Activated CD4-positive, alpha-beta memory T cell treated with anti-CD3 and anti-CD28 coated beads for 36 hours (primary cell): ENCODE results near the gene RASSF4. TPM values are rescaled to one million over a fixed set of nuclear protein-coding genes. Genes with fewer than 3 reads are reported as not detected.

Source experiments
- CTCF ChIA-PET: fragments of 350-600 bp; sonication (Branson Sonifier 250); formaldehyde crosslinking; loops from one replicate; lab custom pipeline; 2021; ENCODE audit warnings: antibody characterized with exemption, inconsistent platforms; lab: Charles Lee
- POLR2A ChIA-PET: fragments of 350-600 bp; sonication (Branson Sonifier 250); formaldehyde crosslinking; loops from one replicate; lab custom pipeline; 2021; ENCODE audit warnings: antibody characterized with exemption; lab: Charles Lee
- DNase-seq: peaks from one replicate; pipeline ENCODE4 v3.0.0-alpha.2; 2020
- H3K27ac Mint-ChIP-seq: one replicate; pipeline ENCODE4 v1.8.0; 2021; ENCODE audit warnings: mixed read lengths
- H3K27me3 Mint-ChIP-seq: one replicate; pipeline ENCODE4 v1.8.0; 2021; ENCODE audit warnings: mixed read lengths
- H3K36me3 Mint-ChIP-seq: one replicate; pipeline ENCODE4 v1.8.0; 2021; ENCODE audit warnings: mixed read lengths
- H3K4me1 Mint-ChIP-seq: one replicate; pipeline ENCODE4 v1.8.0; 2021; ENCODE audit warnings: low read depth, mixed read lengths
- H3K4me3 Mint-ChIP-seq: one replicate; pipeline ENCODE4 v1.8.0; 2021; ENCODE audit warnings: mild to moderate bottlenecking, mixed read lengths
- H3K9me3 Mint-ChIP-seq: one replicate; pipeline ENCODE4 v1.8.0; 2021; ENCODE audit warnings: mixed read lengths
- intact Hi-C: fragments of 100-400 bp; cut with micrococcal nuclease; formaldehyde crosslinking; loops from one replicate; pipeline ENCODE4 v1.15.1; 2023
- total RNA-seq, 2 experiments: library from RNA; stranded (reverse); gene quantifications; one replicate each; pipeline ENCODE4 v1.2.3, GENCODE V29; 2021

The RASSF4 gene
- total RNA-seq, 2 experiments from 2014 or later = 0.77 to 1.1 TPM

GRCh38 chr10:44938956-44939355 lies 20.6 kb upstream of the RASSF4 start:
- no peak for DNase-seq
- peaks cover 2% of the 10 kb centered on the region for H3K36me3 Mint-ChIP-seq
- no peak overlapping the region for H3K27ac Mint-ChIP-seq
- H3K9me3 Mint-ChIP-seq = peaks cover 15% of the 10 kb centered on the region
- H3K4me3 Mint-ChIP-seq = no peak overlapping the region
- intact Hi-C loops = no loop called here
- ChIA-PET CTCF (no interaction called here), POLR2A (no interaction called here)
- peaks cover 5% of the 10 kb centered on the region for H3K27me3 Mint-ChIP-seq
- H3K4me1 Mint-ChIP-seq = peaks cover 5% of the 10 kb centered on the region

- peaks cover 24% of the 10 kb centered on the region for H3K9me3 Mint-ChIP-seq
- no peak overlapping the region for H3K4me3 Mint-ChIP-seq
- peaks cover 4% of the 10 kb centered on the region for H3K36me3 Mint-ChIP-seq
- intact Hi-C loops = no loop called here
- no peak for DNase-seq
- H3K27ac Mint-ChIP-seq = no peak overlapping the region
- H3K27me3 Mint-ChIP-seq = peaks cover 5% of the 10 kb centered on the region
- ChIA-PET CTCF (no interaction called here), POLR2A (no interaction called here)
- peaks cover 5% of the 10 kb centered on the region for H3K4me1 Mint-ChIP-seq
Measured at GRCh38 chr10:44939691-44940401, 19.8 kb upstream of the RASSF4 start.

- Mint-ChIP-seq H3K4me3 (no peak overlapping the region), H3K27ac (no peak overlapping the region), H3K36me3 (peaks cover 4% of the 10 kb centered on the region), H3K27me3 (peaks cover 9% of the 10 kb centered on the region), H3K9me3 (peaks cover 22% of the 10 kb centered on the region), H3K4me1 (no peaks in the 10 kb centered on the region)
- ChIA-PET POLR2A (no interaction called here), CTCF (interaction anchor here (0.7 to 1.9 kb wide), 3 partner anchors 11 to 15 kb away, joined by 3 to 7 read pairs (median 3); no protein-coding TSS in a partner anchor)
- DNase-seq = no peak
- intact Hi-C loops = no loop called here
Measured at GRCh38 chr10:44944354-44944753, 15.2 kb upstream of the RASSF4 start.

- Mint-ChIP-seq H3K27me3 (peaks cover 9% of the 10 kb centered on the region), H3K4me3 (no peak overlapping the region), H3K9me3 (peaks cover 19% of the 10 kb centered on the region), H3K4me1 (no peaks in the 10 kb centered on the region), H3K27ac (no peak overlapping the region), H3K36me3 (peaks cover 4% of the 10 kb centered on the region)
- intact Hi-C loops = no loop called here
- POLR2A ChIA-PET = no interaction called here
- CTCF ChIA-PET = interaction anchor here (0.7 to 2.8 kb wide), 2 partner anchors 14 to 174 kb away, joined by 3 to 12 read pairs; no protein-coding TSS in a partner anchor
- DNase-seq = no peak
Measured at GRCh38 chr10:44946205-44946604, 13.4 kb upstream of the RASSF4 start.

GRCh38 chr10:44947371-44948152 lies 12.0 kb upstream of the RASSF4 start:
- CTCF ChIA-PET = interaction anchor here (0.6 to 2.8 kb wide), 3 partner anchors 10 to 21 kb away, joined by 3 to 12 read pairs (median 3); no protein-coding TSS in a partner anchor
- POLR2A ChIA-PET = no interaction called here

GRCh38 chr10:44948642-44949041 lies 11.0 kb upstream of the RASSF4 start:
- no peak overlapping the region for H3K27ac Mint-ChIP-seq
- H3K4me3 Mint-ChIP-seq = no peak overlapping the region
- H3K4me1 Mint-ChIP-seq = no peaks in the 10 kb centered on the region
- no peak for DNase-seq
- H3K9me3 Mint-ChIP-seq = peaks cover 12% of the 10 kb centered on the region
- CTCF ChIA-PET = interaction anchor here (2.4 kb wide), 1 partner anchor 16 kb away, joined by 8 read pairs; no protein-coding TSS in a partner anchor
- H3K27me3 Mint-ChIP-seq = peaks cover 4% of the 10 kb centered on the region
- intact Hi-C loops = no loop called here
- H3K36me3 Mint-ChIP-seq = peaks cover 5% of the 10 kb centered on the region
- POLR2A ChIA-PET = no interaction called here

More at GRCh38 chr10:44947371-44948152, 12.0 kb upstream of the RASSF4 start:
- intact Hi-C loops = no loop called here
- DNase-seq = no peak
- H3K4me3 Mint-ChIP-seq = no peak overlapping the region
- H3K27ac Mint-ChIP-seq = no peak overlapping the region
- peaks cover 18% of the 10 kb centered on the region for H3K9me3 Mint-ChIP-seq
- H3K4me1 Mint-ChIP-seq = no peaks in the 10 kb centered on the region
- peaks cover 4% of the 10 kb centered on the region for H3K36me3 Mint-ChIP-seq
- peaks cover 9% of the 10 kb centered on the region for H3K27me3 Mint-ChIP-seq

GRCh38 chr10:44949127-44949802 lies 10.3 kb upstream of the RASSF4 start:
- no peaks in the 10 kb centered on the region for H3K4me1 Mint-ChIP-seq
- H3K27me3 Mint-ChIP-seq = peaks cover 4% of the 10 kb centered on the region
- intact Hi-C loops = no loop called here
- peaks cover 9% of the 10 kb centered on the region for H3K9me3 Mint-ChIP-seq
- POLR2A ChIA-PET = no interaction called here
- CTCF ChIA-PET = interaction anchor here (2.4 kb wide), 1 partner anchor 16 kb away, joined by 8 read pairs; no protein-coding TSS in a partner anchor
- DNase-seq = no peak
- H3K36me3 Mint-ChIP-seq = peaks cover 3% of the 10 kb centered on the region
- H3K27ac Mint-ChIP-seq = no peak overlapping the region
- H3K4me3 Mint-ChIP-seq = no peak overlapping the region

- no peaks in the 10 kb centered on the region for H3K4me1 Mint-ChIP-seq
- no peak for DNase-seq
- intact Hi-C loops = no loop called here
- H3K27ac Mint-ChIP-seq = no peak overlapping the region
- H3K4me3 Mint-ChIP-seq = no peak overlapping the region
- ChIA-PET CTCF (interaction anchor here (2.4 kb wide), 1 partner anchor 17 kb away, joined by 8 read pairs; no protein-coding TSS in a partner anchor), POLR2A (no interaction called here)
- H3K9me3 Mint-ChIP-seq = peaks cover 3% of the 10 kb centered on the region
- peaks cover 3% of the 10 kb centered on the region for H3K36me3 Mint-ChIP-seq
- H3K27me3 Mint-ChIP-seq = peaks cover 4% of the 10 kb centered on the region
Measured at GRCh38 chr10:44949915-44950314, 9.7 kb upstream of the RASSF4 start.

- peaks cover 4% of the 10 kb centered on the region for H3K27me3 Mint-ChIP-seq
- no peak overlapping the region for H3K4me3 Mint-ChIP-seq
- ChIA-PET POLR2A (interaction anchor here (0.5 kb wide), 1 partner anchor 1576 kb away, joined by 3 read pairs; no protein-coding TSS in a partner anchor), CTCF (interaction anchor here (2.4 kb wide), 1 partner anchor 18 kb away, joined by 8 read pairs; no protein-coding TSS in a partner anchor)
- no peak overlapping the region for H3K27ac Mint-ChIP-seq
- no peaks in the 10 kb centered on the region for H3K9me3 Mint-ChIP-seq
- intact Hi-C loops = no loop called here
- H3K36me3 Mint-ChIP-seq = peaks cover 3% of the 10 kb centered on the region
- no peak for DNase-seq
- no peaks in the 10 kb centered on the region for H3K4me1 Mint-ChIP-seq
Measured at GRCh38 chr10:44950326-44951225, 9.0 kb upstream of the RASSF4 start.

GRCh38 chr10:44951576-44952226 lies 7.9 kb upstream of the RASSF4 start:
- no peaks in the 10 kb centered on the region for H3K27me3 Mint-ChIP-seq
- no peaks in the 10 kb centered on the region for H3K4me1 Mint-ChIP-seq
- intact Hi-C loops = no loop called here
- H3K36me3 Mint-ChIP-seq = peaks cover 9% of the 10 kb centered on the region
- ChIA-PET CTCF (no interaction called here), POLR2A (no interaction called here)
- no peak for DNase-seq
- H3K27ac Mint-ChIP-seq = no peak overlapping the region
- no peak overlapping the region for H3K4me3 Mint-ChIP-seq
- H3K9me3 Mint-ChIP-seq = no peaks in the 10 kb centered on the region
